ENCODE results near the gene DSCAML1.
"Not testable (repeated sequence)": the region's sequence is repeated elsewhere in the genome, so short reads cannot be mapped to it uniquely, and the experiment has no call there.

DSCAML1 gene

DNA sequence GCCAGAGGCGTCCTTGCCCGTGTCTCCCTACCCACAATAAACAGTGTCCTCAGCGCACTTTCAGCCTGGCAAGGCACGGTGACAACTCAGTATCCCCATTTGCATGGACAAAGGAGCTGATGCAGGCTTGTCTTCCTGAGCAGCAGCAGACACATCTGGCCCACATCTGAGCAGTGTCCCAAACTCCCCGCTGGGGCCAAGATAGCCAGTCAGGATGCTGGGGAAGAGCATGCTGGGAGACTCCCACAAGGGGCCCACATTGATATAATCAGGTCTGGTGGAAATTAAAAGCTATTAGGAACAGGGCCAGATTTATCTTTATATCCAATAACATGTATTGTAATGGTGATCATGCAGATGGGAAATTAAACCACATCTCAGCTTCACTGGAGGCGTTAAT, 24.7 kb downstream of the DSCAML1 start:
- ATAC-seq = no peak
- DNase-seq = no peak
- no peak overlapping the region for H3K27ac Mint-ChIP-seq
- H3K9me3 Mint-ChIP-seq = no peaks in the 10 kb centered on the region
- H3K36me3 Mint-ChIP-seq (ENCODE audit: low read depth) = no peaks in the 10 kb centered on the region
- no peak overlapping the region for H3K4me3 Mint-ChIP-seq
- no peaks in the 10 kb centered on the region for H3K27me3 Mint-ChIP-seq
- no peaks in the 10 kb centered on the region for H3K4me1 Mint-ChIP-seq

- no peak overlapping the region for H3K27ac Mint-ChIP-seq
- no peak for ATAC-seq
- H3K9me3 Mint-ChIP-seq = no peaks in the 10 kb centered on the region
- H3K4me3 Mint-ChIP-seq = no peak overlapping the region
- DNase-seq = no peak
- no peaks in the 10 kb centered on the region for H3K27me3 Mint-ChIP-seq
- no peaks in the 10 kb centered on the region for H3K4me1 Mint-ChIP-seq
- no peaks in the 10 kb centered on the region for H3K36me3 Mint-ChIP-seq (ENCODE audit: low read depth)
These were observed 25.2 kb downstream of the DSCAML1 start for GRCh38 chr11:117771841-117772240.

GRCh38 chr11:117771197-117771596, 25.8 kb downstream of the DSCAML1 start:
- no peak overlapping the region for H3K27ac Mint-ChIP-seq
- no peak for ATAC-seq
- no peaks in the 10 kb centered on the region for H3K36me3 Mint-ChIP-seq (ENCODE audit: low read depth)
- H3K4me3 Mint-ChIP-seq = no peak overlapping the region
- H3K9me3 Mint-ChIP-seq = no peaks in the 10 kb centered on the region
- DNase-seq = no peak
- H3K4me1 Mint-ChIP-seq = no peaks in the 10 kb centered on the region
- H3K27me3 Mint-ChIP-seq = no peaks in the 10 kb centered on the region

DNA sequence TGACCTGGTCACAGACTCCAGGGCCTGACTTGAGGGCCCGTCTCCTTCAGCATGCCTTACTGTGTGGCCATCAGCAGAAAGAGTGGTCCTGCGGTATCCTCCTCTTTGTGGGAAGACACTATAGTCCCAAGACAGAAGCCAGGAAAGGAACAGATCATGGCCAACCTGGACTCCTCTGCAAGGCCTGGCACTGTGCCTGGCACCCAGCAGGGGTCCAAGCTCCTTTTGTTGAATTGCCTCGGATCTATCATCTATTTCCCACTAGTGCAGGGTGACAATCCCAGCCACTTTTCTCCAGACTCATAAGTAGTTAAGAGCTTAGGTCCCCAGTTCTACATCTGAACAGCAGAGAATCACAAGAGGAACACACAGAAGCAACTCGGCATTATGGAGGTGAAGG, 27.0 kb downstream of the DSCAML1 start:
- ATAC-seq = no peak
- no peaks in the 10 kb centered on the region for H3K36me3 Mint-ChIP-seq (ENCODE audit: low read depth)
- no peak overlapping the region for H3K4me3 Mint-ChIP-seq
- no peaks in the 10 kb centered on the region for H3K27me3 Mint-ChIP-seq
- H3K9me3 Mint-ChIP-seq = no peaks in the 10 kb centered on the region
- H3K4me1 Mint-ChIP-seq = no peaks in the 10 kb centered on the region
- no peak overlapping the region for H3K27ac Mint-ChIP-seq
- no peak for DNase-seq

GRCh38 chr11:117769533-117769932, 27.5 kb downstream of the DSCAML1 start:
- H3K4me1 Mint-ChIP-seq = no peaks in the 10 kb centered on the region
- no peaks in the 10 kb centered on the region for H3K27me3 Mint-ChIP-seq
- no peaks in the 10 kb centered on the region for H3K36me3 Mint-ChIP-seq (ENCODE audit: low read depth)
- H3K4me3 Mint-ChIP-seq = no peak overlapping the region
- no peak overlapping the region for H3K27ac Mint-ChIP-seq
- no peak for DNase-seq
- ATAC-seq = no peak
- H3K9me3 Mint-ChIP-seq = no peaks in the 10 kb centered on the region

GRCh38 chr11:117768506-117768905, 28.5 kb downstream of the DSCAML1 start:
- Mint-ChIP-seq H3K27ac (no peak overlapping the region), H3K4me1 (no peaks in the 10 kb centered on the region), H3K36me3 (ENCODE audit: low read depth) (no peaks in the 10 kb centered on the region), H3K27me3 (no peaks in the 10 kb centered on the region), H3K9me3 (no peaks in the 10 kb centered on the region), H3K4me3 (no peak overlapping the region)
- ATAC-seq (no peak), DNase-seq (no peak)

GRCh38 chr11:117767071-117767470, 29.9 kb downstream of the DSCAML1 start:
- no peak for DNase-seq
- Mint-ChIP-seq H3K4me3 (no peak overlapping the region), H3K27me3 (no peaks in the 10 kb centered on the region), H3K4me1 (no peaks in the 10 kb centered on the region), H3K36me3 (ENCODE audit: low read depth) (no peaks in the 10 kb centered on the region), H3K9me3 (no peaks in the 10 kb centered on the region), H3K27ac (no peak overlapping the region)
- ATAC-seq = no peak

- no peak overlapping the region for H3K27ac Mint-ChIP-seq
- H3K27me3 Mint-ChIP-seq = no peaks in the 10 kb centered on the region
- no peaks in the 10 kb centered on the region for H3K9me3 Mint-ChIP-seq
- no peaks in the 10 kb centered on the region for H3K36me3 Mint-ChIP-seq (ENCODE audit: low read depth)
- no peak for DNase-seq
- no peaks in the 10 kb centered on the region for H3K4me1 Mint-ChIP-seq
- H3K4me3 Mint-ChIP-seq = no peak overlapping the region
- ATAC-seq = no peak
These were observed 30.4 kb downstream of the DSCAML1 start for GRCh38 chr11:117766576-117766975.

DNA sequence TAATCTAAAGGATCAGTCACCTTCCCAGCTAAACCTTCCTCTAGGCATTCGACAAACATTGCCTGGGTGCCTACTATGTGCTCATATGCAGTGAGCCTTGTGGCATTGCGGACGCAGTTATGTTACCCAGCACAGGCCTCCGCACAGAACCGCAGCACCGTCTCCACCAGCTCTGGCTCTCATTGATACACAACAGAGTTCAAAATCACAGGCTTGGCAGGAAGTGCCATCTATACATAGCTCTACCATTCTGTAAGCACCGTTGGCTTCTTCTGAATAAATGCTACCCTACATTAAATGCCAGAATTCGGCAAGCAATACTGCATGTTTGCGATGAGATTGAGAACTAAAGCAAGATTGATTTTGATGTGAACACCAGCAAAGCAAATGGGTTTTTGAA, 31.0 kb downstream of the DSCAML1 start:
- no peaks in the 10 kb centered on the region for H3K36me3 Mint-ChIP-seq (ENCODE audit: low read depth)
- no peak for ATAC-seq
- no peak for DNase-seq
- no peak overlapping the region for H3K4me3 Mint-ChIP-seq
- no peak overlapping the region for H3K27ac Mint-ChIP-seq
- H3K27me3 Mint-ChIP-seq = no peaks in the 10 kb centered on the region
- H3K9me3 Mint-ChIP-seq = no peaks in the 10 kb centered on the region
- H3K4me1 Mint-ChIP-seq = no peaks in the 10 kb centered on the region

DNA sequence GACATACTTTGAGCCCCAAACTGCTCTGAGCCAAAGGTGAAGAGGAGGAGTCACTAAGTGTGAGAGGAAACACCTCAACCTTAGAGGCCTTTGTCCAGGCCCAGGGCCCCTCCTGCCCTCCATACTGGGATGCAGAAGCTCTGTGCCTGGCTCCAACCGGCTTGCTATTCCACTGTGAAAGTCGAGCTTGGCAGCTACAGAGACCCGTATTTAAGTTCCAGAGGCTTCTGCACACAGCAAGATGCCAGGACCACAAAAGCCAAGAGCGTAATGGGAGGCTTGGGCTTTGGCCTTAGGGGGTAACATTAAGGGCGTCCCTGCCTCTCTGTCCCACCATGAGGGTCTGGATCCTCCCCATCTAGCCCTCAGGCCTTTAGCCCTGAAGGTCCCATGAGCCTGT, 31.9 kb downstream of the DSCAML1 start:
- ATAC-seq (no peak), DNase-seq (no peak)
- Mint-ChIP-seq H3K4me3 (no peak overlapping the region), H3K27ac (no peak overlapping the region), H3K36me3 (ENCODE audit: low read depth) (no peaks in the 10 kb centered on the region), H3K27me3 (no peaks in the 10 kb centered on the region), H3K9me3 (no peaks in the 10 kb centered on the region), H3K4me1 (no peaks in the 10 kb centered on the region)

DNA sequence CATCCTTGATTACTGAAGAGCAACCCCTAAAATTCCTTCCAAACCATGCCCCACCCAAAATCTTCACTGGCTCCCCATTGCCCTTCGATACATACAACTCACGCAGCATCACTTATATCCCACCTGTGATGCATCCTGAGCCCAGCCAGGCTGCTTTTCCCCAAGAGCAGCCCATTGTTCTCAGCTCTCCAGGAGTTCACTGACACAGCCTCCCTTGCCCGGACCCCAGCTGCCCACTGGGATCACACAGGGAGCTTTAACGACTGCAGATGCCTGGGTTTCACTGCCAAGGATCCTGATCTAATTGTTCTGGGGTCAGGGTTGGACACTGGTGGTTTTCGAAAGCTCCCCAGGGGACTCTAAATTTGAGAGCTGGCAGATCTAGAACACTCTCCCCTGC, 33.6 kb downstream of the DSCAML1 start:
- H3K36me3 Mint-ChIP-seq (ENCODE audit: low read depth) = not testable (repeated sequence)

GRCh38 chr11:117761993-117762392, 35.0 kb downstream of the DSCAML1 start:
- Mint-ChIP-seq H3K27ac (no peak overlapping the region), H3K4me1 (no peaks in the 10 kb centered on the region), H3K27me3 (no peaks in the 10 kb centered on the region), H3K9me3 (no peaks in the 10 kb centered on the region), H3K4me3 (no peak overlapping the region), H3K36me3 (ENCODE audit: low read depth) (no peaks in the 10 kb centered on the region)
- DNase-seq (no peak), ATAC-seq (no peak)

More for the DNA sequence above, 33.6 kb downstream of the DSCAML1 start:
- ATAC-seq, DNase-seq, H3K27ac Mint-ChIP-seq, H3K4me3 Mint-ChIP-seq, H3K4me1 Mint-ChIP-seq, H3K27me3 Mint-ChIP-seq, H3K9me3 Mint-ChIP-seq: not testable (repeated sequence)

DNA sequence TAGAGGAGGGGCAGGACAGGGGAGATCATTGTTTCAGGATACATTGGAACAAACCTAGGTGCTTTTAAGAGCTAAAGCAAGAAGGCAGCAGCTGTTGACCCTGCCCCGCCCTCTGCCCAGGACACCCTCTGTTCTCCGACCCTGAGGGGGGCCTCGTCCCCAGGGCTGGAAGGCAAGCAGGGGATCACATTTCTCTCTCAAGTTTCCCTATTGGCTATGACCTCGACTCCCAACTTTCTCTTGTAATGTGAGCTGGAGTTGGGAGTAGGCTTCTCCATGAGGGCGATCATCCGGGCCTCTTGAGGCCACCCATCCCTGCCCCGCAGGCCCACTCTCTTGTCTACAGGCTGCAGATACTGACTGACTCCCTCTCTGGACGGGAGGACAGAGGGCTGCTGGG, 37.7 kb downstream of the DSCAML1 start:
- H3K27me3 Mint-ChIP-seq = peaks cover 3% of the 10 kb centered on the region
- H3K4me1 Mint-ChIP-seq = no peaks in the 10 kb centered on the region
- no peaks in the 10 kb centered on the region for H3K36me3 Mint-ChIP-seq (ENCODE audit: low read depth)
- H3K9me3 Mint-ChIP-seq = no peaks in the 10 kb centered on the region
- H3K4me3 Mint-ChIP-seq = no peak overlapping the region
- ATAC-seq (no peak), DNase-seq (no peak)
- H3K27ac Mint-ChIP-seq = no peak overlapping the region

DNA sequence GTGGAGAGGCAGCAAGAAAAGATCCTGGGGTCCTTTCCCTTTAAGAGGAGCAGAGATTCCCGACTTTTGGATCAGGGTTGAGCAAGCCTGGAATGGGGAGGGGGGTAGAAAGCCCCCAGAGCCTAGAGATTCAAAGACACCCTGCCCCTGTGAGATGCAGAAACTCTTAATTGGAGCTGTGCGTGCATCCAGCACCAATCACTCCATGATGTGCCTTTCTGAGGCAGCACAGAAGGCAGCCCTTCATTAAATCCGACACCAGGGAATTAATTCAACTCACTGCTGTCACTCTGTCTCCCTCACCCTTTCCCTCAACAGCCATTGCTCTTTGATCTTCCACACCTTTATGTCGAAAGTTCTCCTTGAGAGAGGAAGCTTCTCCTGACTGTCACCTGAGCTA, 43.0 kb downstream of the DSCAML1 start:
- Mint-ChIP-seq H3K4me1 (no peaks in the 10 kb centered on the region), H3K27ac (no peak overlapping the region), H3K4me3 (no peak overlapping the region), H3K9me3 (no peaks in the 10 kb centered on the region), H3K27me3 (peaks cover 3% of the 10 kb centered on the region), H3K36me3 (ENCODE audit: low read depth) (no peaks in the 10 kb centered on the region)
- DNase-seq (no peak), ATAC-seq (no peak)

- no peaks in the 10 kb centered on the region for H3K9me3 Mint-ChIP-seq
- no peak for DNase-seq
- peaks cover 3% of the 10 kb centered on the region for H3K27me3 Mint-ChIP-seq
- no peaks in the 10 kb centered on the region for H3K36me3 Mint-ChIP-seq (ENCODE audit: low read depth)
- H3K27ac Mint-ChIP-seq = no peak overlapping the region
- no peak for ATAC-seq
- no peak overlapping the region for H3K4me3 Mint-ChIP-seq
- H3K4me1 Mint-ChIP-seq = no peaks in the 10 kb centered on the region
These were observed 44.2 kb downstream of the DSCAML1 start for GRCh38 chr11:117752721-117753237.

DNA sequence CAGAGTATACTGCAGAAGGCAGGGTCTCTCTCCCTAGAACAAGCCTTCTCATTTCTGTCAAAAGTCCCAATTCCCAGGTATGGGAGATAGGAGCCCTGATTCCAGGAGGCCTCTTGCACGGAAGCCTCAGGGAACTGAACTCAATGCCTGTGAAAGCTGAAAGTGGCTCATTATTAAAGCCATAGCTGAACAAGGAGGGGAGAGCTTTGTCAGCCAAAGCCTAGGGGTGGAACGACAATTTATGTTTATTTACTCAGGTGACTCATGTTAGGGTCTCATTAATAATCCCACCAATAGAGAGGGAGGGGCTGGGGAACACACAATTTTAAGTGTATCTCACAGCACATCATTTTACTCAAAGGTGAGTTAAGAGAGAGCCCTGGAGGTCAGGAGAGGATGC, 44.9 kb downstream of the DSCAML1 start:
- DNase-seq (no peak), ATAC-seq (no peak)
- no peak overlapping the region for H3K27ac Mint-ChIP-seq
- no peak overlapping the region for H3K4me3 Mint-ChIP-seq
- no peaks in the 10 kb centered on the region for H3K9me3 Mint-ChIP-seq
- H3K4me1 Mint-ChIP-seq = no peaks in the 10 kb centered on the region
- no peaks in the 10 kb centered on the region for H3K36me3 Mint-ChIP-seq (ENCODE audit: low read depth)
- H3K27me3 Mint-ChIP-seq = peaks cover 3% of the 10 kb centered on the region
